BLaER1 treated with 17β-estradiol and CSF1 and Interleukin-3, amounts not matched to agents 10 nM and 100 nM (cell line): ENCODE data around the gene PHF20.
A peak's percentile ranks its signal among the peaks of the same experiment; 100 is the strongest.

Experiments used
- H3K27ac ChIP-seq, 11 experiments: shearing (Covaris generic); formaldehyde crosslinking; 2 replicates each; pipeline ENCODE4 v1.8.1; 2022
- H3K27me3 ChIP-seq, 11 experiments: shearing (Covaris generic); formaldehyde crosslinking; 2 replicates each; pipeline ENCODE4 v1.8.1; 2022
- H3K36me3 ChIP-seq, 11 experiments: shearing (Covaris generic); formaldehyde crosslinking; 2 replicates each; pipeline ENCODE4 v1.8.1; 2022
- H3K4me1 ChIP-seq, 10 experiments: shearing (Covaris generic); formaldehyde crosslinking; 2 replicates each; pipeline ENCODE4 v1.8.1; 2022
- H3K4me2 ChIP-seq, 11 experiments: shearing (Covaris generic); formaldehyde crosslinking; 2 replicates each; pipeline ENCODE4 v1.8.1; 2022
- H3K4me3 ChIP-seq, 10 experiments: shearing (Covaris generic); formaldehyde crosslinking; 2 replicates each; pipeline ENCODE4 v1.8.1; 2022
- H3K9ac ChIP-seq, 11 experiments: shearing (Covaris generic); formaldehyde crosslinking; 2 replicates each; pipeline ENCODE4 v1.8.1; 2022
- H3K9me3 ChIP-seq, 11 experiments: shearing (Covaris generic); formaldehyde crosslinking; replicated peaks in 1 of 11; 2 replicates each; pipeline ENCODE4 v1.8.1; 2022
- H4K20me1 ChIP-seq, 11 experiments: shearing (Covaris generic); formaldehyde crosslinking; 2 replicates each; pipeline ENCODE4 v1.8.1; 2022
- Cebpa-rat ChIP-seq, 11 experiments: shearing (Covaris generic); IDR thresholded peaks; 2 replicates each; pipeline ENCODE4 v1.8.1; 2022

The PHF20 gene

GRCh38 chr20:35823937-35824336 is 52.1 kb downstream of the PHF20 start:
- Histone ChIP-seq H3K4me2 (no peak overlapping the region), H3K4me1 (peaks cover 0 to 36% (median 3%) of the 10 kb centered on the region in 10 experiments; a peak in 10 of 20 replicates), H3K4me3 (no peak overlapping the region), H3K36me3 (peaks cover 16 to 80% (median 36%) of the 10 kb centered on the region in 11 experiments), H3K27me3 (no peaks in the 10 kb centered on the region), H3K9ac (no peak overlapping the region), H3K9me3 (peaks cover 0 to 3% (median 0%) of the 10 kb centered on the region in 11 experiments; a peak in 2 of 22 replicates), H4K20me1 (peaks cover 0 to 13% (median 4%) of the 10 kb centered on the region in 11 experiments; a peak in 7 of 22 replicates), H3K27ac (no peak overlapping the region)
- no peak for TF ChIP-seq Cebpa-rat (IDR thresholded peaks at IDR 0.05)

GRCh38 chr20:35826397-35826998 is 54.7 kb downstream of the PHF20 start:
- Histone ChIP-seq H4K20me1 (peaks cover 0 to 16% (median 0%) of the 10 kb centered on the region in 11 experiments; a peak in 8 of 22 replicates), H3K27me3 (no peaks in the 10 kb centered on the region), H3K9me3 (peaks cover 9 to 20% (median 16%) of the 10 kb centered on the region in 11 experiments; a peak in 19 of 22 replicates), H3K9ac (peak overlapping the region in 3 of 11 experiments; percentile 35 to 51 (median 48); a peak in 3 of 22 replicates), H3K4me3 (no peak overlapping the region), H3K36me3 (peaks cover 39 to 89% (median 56%) of the 10 kb centered on the region in 11 experiments), H3K4me1 (peaks cover 0 to 32% (median 3%) of the 10 kb centered on the region in 10 experiments; a peak in 10 of 20 replicates), H3K4me2 (peak overlapping the region in 5 of 11 experiments; percentile 22 to 85 (median 74); a peak in 8 of 22 replicates), H3K27ac (peak overlapping the region in 4 of 11 experiments; percentile 14 to 69 (median 54); a peak in 6 of 22 replicates)
- no peak for TF ChIP-seq Cebpa-rat (IDR thresholded peaks at IDR 0.05)

- Histone ChIP-seq H3K27me3 (no peaks in the 10 kb centered on the region), H3K4me1 (peaks cover 0 to 32% (median 3%) of the 10 kb centered on the region in 10 experiments; a peak in 10 of 20 replicates), H3K36me3 (peaks cover 36 to 88% (median 60%) of the 10 kb centered on the region in 11 experiments), H3K9me3 (peaks cover 9 to 20% (median 16%) of the 10 kb centered on the region in 11 experiments; a peak in 19 of 22 replicates), H3K9ac (no peak overlapping the region), H4K20me1 (peaks cover 0 to 13% (median 0%) of the 10 kb centered on the region in 11 experiments; a peak in 8 of 22 replicates), H3K27ac (no peak overlapping the region), H3K4me2 (no peak overlapping the region), H3K4me3 (no peak overlapping the region)
- TF ChIP-seq Cebpa-rat (IDR thresholded peaks at IDR 0.05), result no peak
These were observed 56.6 kb downstream of the PHF20 start for GRCh38 chr20:35828434-35828833.

GRCh38 chr20:35828916-35829315 is 57.1 kb downstream of the PHF20 start:
- peaks cover 0 to 32% (median 3%) of the 10 kb centered on the region in 10 experiments; a peak in 10 of 20 replicates for H3K4me1 ChIP-seq
- no peak overlapping the region for H3K4me2 ChIP-seq
- peaks cover 33 to 83% (median 55%) of the 10 kb centered on the region in 11 experiments; a peak in 21 of 22 replicates for H3K36me3 ChIP-seq
- H3K4me3 ChIP-seq, result no peak overlapping the region
- H4K20me1 ChIP-seq, result peaks cover 0 to 14% (median 0%) of the 10 kb centered on the region in 11 experiments; a peak in 8 of 22 replicates
- peaks cover 9 to 20% (median 16%) of the 10 kb centered on the region in 11 experiments; a peak in 19 of 22 replicates for H3K9me3 ChIP-seq
- no peaks in the 10 kb centered on the region for H3K27me3 ChIP-seq
- H3K27ac ChIP-seq, result no peak overlapping the region
- no peak for TF ChIP-seq Cebpa-rat (IDR thresholded peaks at IDR 0.05)
- no peak overlapping the region for H3K9ac ChIP-seq

- Histone ChIP-seq H3K9me3 (peaks cover 9 to 20% (median 16%) of the 10 kb centered on the region in 11 experiments; a peak in 19 of 22 replicates), H3K9ac (no peak overlapping the region), H3K36me3 (peaks cover 33 to 81% (median 51%) of the 10 kb centered on the region in 11 experiments; a peak in 21 of 22 replicates), H3K27ac (no peak overlapping the region), H3K4me2 (no peak overlapping the region), H4K20me1 (peaks cover 0 to 27% (median 0%) of the 10 kb centered on the region in 11 experiments; a peak in 9 of 22 replicates), H3K4me1 (peaks cover 0 to 25% (median 3%) of the 10 kb centered on the region in 10 experiments; a peak in 10 of 20 replicates), H3K27me3 (no peaks in the 10 kb centered on the region), H3K4me3 (no peak overlapping the region)
- TF ChIP-seq Cebpa-rat (IDR thresholded peaks at IDR 0.05), result no peak
These were observed 58.4 kb downstream of the PHF20 start for GRCh38 chr20:35830264-35830663.

DNA sequence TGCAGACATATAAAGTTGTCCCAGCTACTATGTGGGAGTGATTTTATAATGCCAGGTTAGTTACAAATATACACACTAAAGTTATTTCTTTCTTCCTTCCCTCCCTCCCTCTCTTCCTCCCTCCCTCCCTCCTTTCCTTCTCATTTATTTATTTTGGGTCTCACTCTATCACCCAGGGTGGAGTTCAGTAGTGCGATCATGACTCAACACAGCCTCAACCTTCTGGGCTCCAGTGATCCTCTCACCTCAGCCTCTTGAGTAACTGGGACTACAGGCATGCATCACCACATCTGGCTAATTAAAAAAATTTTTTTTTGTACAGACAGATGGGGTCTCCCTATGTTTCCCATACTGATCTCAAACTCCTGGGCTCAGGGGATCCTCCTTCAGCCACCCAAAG is 59.2 kb downstream of the PHF20 start:
- Histone ChIP-seq H3K9me3 (peaks cover 9 to 20% (median 16%) of the 10 kb centered on the region in 11 experiments; a peak in 19 of 22 replicates), H3K27ac (no peak overlapping the region), H3K4me2 (no peak overlapping the region), H3K36me3 (peaks cover 33 to 85% (median 50%) of the 10 kb centered on the region in 11 experiments; a peak in 21 of 22 replicates), H4K20me1 (peaks cover 0 to 29% (median 0%) of the 10 kb centered on the region in 11 experiments; a peak in 8 of 22 replicates), H3K4me1 (peaks cover 0 to 18% (median 2%) of the 10 kb centered on the region in 10 experiments; a peak in 10 of 20 replicates), H3K4me3 (no peak overlapping the region), H3K27me3 (no peaks in the 10 kb centered on the region), H3K9ac (no peak overlapping the region)
- no peak for TF ChIP-seq Cebpa-rat (IDR thresholded peaks at IDR 0.05)

GRCh38 chr20:35831971-35832370 is 60.2 kb downstream of the PHF20 start:
- Histone ChIP-seq H3K4me1 (peaks cover 0 to 8% (median 0%) of the 10 kb centered on the region in 10 experiments; a peak in 6 of 20 replicates), H3K4me3 (no peak overlapping the region), H3K27ac (no peak overlapping the region), H4K20me1 (peaks cover 0 to 32% (median 0%) of the 10 kb centered on the region in 11 experiments; a peak in 8 of 22 replicates), H3K4me2 (no peak overlapping the region), H3K27me3 (no peaks in the 10 kb centered on the region), H3K9me3 (peaks cover 9 to 20% (median 16%) of the 10 kb centered on the region in 11 experiments; a peak in 19 of 22 replicates), H3K9ac (no peak overlapping the region), H3K36me3 (peaks cover 33 to 91% (median 55%) of the 10 kb centered on the region in 11 experiments; a peak in 21 of 22 replicates)
- no peak for TF ChIP-seq Cebpa-rat (IDR thresholded peaks at IDR 0.05)

DNA sequence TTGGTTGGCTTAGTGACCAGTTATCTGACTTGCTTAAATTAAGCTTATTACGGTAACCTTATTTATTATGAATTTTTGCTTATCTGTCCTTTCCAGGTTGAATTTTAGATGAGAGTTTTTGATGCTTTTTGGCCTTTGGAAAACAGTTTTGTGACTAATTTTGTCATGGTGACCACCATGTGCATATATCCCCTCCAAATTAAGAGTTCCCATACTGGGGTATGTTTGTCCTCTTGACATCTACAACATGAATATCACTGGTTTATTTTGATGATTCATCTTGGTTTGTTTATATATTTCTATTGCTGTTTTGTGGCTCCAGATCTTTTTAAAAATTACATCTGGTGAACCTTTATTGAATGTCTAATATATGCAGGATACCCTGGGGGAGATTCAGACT is 61.4 kb downstream of the PHF20 start:
- H3K9me3 ChIP-seq, result peaks cover 9 to 20% (median 16%) of the 10 kb centered on the region in 11 experiments; a peak in 19 of 22 replicates
- H3K27ac ChIP-seq, result no peak overlapping the region
- no peaks in the 10 kb centered on the region for H3K27me3 ChIP-seq
- peaks cover 35 to 93% (median 52%) of the 10 kb centered on the region in 11 experiments; a peak in 21 of 22 replicates for H3K36me3 ChIP-seq
- TF ChIP-seq Cebpa-rat (IDR thresholded peaks at IDR 0.05), result no peak
- H3K4me1 ChIP-seq, result no peaks in the 10 kb centered on the region; a peak in 1 of 20 replicates
- H3K4me2 ChIP-seq, result no peak overlapping the region
- no peak overlapping the region for H3K4me3 ChIP-seq
- H4K20me1 ChIP-seq, result peaks cover 0 to 43% (median 6%) of the 10 kb centered on the region in 11 experiments; a peak in 8 of 22 replicates
- H3K9ac ChIP-seq, result no peak overlapping the region
